Nephron (organoid): ENCODE results near the gene PDE4B.

Experiments
- H3K27ac Mint-ChIP-seq, 3 experiments: 2 replicates each; pipeline ENCODE4 v1.8.0; 2020; ENCODE audit warnings: mixed read lengths in 3 of 3, mild to moderate bottlenecking in 2 of 3, moderate library complexity in 1 of 3
- H3K27me3 Mint-ChIP-seq: 2 replicates; pipeline ENCODE4 v1.8.0; 2021; ENCODE audit warnings: low read depth, mild to moderate bottlenecking, moderate library complexity, mixed read lengths
- H3K36me3 Mint-ChIP-seq: 2 replicates; pipeline ENCODE4 v1.8.0; 2020; ENCODE audit warnings: low read depth, mixed read lengths
- H3K4me1 Mint-ChIP-seq: 2 replicates; pipeline ENCODE4 v1.8.0; 2020; ENCODE audit warnings: mixed read lengths
- H3K4me3 Mint-ChIP-seq, 3 experiments: 2 replicates each; pipeline ENCODE4 v1.8.0; 2020; ENCODE audit warnings: mild to moderate bottlenecking in 3 of 3, mixed read lengths in 3 of 3, moderate library complexity in 2 of 3
- H3K9me3 Mint-ChIP-seq: 2 replicates; pipeline ENCODE4 v1.8.0; 2020; ENCODE audit warnings: mixed read lengths
- TF ChIP-seq, protein P1 (sequence below), 3 experiments: fragments of 200-600 bp; sonication (generic); IDR thresholded peaks; one replicate each; pipeline ENCODE4 v1.5.0; 2021; ENCODE audit warnings: antibody characterized with exemption in 3 of 3; ENCODE audit not compliant: unreplicated experiment in 3 of 3

The PDE4B gene

DNA sequence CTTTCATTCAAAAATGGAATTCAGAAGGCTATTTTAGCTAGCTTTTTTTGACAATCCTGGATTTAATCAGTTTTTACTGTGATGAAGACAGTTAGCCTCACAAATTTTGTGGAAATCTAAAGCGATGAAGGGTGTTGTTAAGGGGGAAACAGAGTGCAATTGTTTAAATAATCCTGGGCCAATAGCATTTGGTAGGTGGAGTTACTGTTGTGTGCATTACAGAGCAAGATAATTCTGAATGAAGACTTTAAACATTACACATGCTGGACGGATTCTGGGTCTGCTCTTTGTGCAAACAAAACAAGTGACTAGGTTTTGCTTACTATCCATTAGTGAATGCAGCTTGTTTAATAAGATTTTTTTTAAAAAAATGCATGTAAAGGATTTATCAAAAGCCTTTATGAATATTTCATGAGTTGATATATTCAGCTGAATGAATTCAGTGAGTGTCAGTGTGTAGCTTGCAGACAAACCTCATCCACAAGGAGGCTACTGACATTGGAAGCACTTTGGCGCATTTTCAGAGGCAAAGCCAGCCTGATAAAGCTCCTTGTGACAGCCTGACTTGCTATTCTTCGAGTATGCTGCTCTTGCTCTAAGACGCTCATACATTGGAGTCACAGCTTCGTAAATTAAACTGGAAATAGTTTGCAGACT is 199.6 kb downstream of the PDE4B start:
- H3K9me3 Mint-ChIP-seq, result no peaks in the 10 kb centered on the region
- H3K4me1 Mint-ChIP-seq, result peaks cover 5% of the 10 kb centered on the region
- TF ChIP-seq, protein P1, sequence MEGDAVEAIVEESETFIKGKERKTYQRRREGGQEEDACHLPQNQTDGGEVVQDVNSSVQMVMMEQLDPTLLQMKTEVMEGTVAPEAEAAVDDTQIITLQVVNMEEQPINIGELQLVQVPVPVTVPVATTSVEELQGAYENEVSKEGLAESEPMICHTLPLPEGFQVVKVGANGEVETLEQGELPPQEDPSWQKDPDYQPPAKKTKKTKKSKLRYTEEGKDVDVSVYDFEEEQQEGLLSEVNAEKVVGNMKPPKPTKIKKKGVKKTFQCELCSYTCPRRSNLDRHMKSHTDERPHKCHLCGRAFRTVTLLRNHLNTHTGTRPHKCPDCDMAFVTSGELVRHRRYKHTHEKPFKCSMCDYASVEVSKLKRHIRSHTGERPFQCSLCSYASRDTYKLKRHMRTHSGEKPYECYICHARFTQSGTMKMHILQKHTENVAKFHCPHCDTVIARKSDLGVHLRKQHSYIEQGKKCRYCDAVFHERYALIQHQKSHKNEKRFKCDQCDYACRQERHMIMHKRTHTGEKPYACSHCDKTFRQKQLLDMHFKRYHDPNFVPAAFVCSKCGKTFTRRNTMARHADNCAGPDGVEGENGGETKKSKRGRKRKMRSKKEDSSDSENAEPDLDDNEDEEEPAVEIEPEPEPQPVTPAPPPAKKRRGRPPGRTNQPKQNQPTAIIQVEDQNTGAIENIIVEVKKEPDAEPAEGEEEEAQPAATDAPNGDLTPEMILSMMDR (IDR thresholded peaks at IDR 0.05; ENCODE audit: unreplicated experiment in 3 of 3), result no peak

DNA sequence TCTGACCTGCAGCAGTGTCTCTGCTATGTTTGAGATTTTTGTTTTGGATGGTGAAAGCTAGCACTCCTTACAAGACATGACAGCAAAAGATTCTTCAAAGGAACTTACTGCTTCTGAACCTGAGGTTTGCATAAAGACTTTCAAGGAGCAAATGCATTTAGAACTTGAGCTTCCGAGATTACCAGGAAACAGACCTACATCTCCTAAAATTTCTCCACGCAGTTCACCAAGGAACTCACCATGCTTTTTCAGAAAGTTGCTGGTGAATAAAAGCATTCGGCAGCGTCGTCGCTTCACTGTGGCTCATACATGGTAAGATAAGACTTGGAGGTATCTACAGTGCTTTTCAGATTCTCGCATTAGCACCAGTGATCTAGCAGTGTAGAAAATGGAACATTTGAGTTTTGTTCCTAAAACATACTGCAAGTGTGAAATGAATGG is 200.2 kb downstream of the PDE4B start:
- no peaks in the 10 kb centered on the region for H3K9me3 Mint-ChIP-seq
- no peaks in the 10 kb centered on the region for H3K36me3 Mint-ChIP-seq
- TF ChIP-seq, protein P1 (IDR thresholded peaks at IDR 0.05; ENCODE audit: unreplicated experiment in 3 of 3), result no peak
- peaks cover 5% of the 10 kb centered on the region for H3K4me1 Mint-ChIP-seq
- no peak overlapping the region for H3K27ac Mint-ChIP-seq
- H3K4me3 Mint-ChIP-seq, result peak overlapping the region; percentile 27 to 63 (median 43)
- no peaks in the 10 kb centered on the region for H3K27me3 Mint-ChIP-seq

More for the DNA sequence above, 199.6 kb downstream of the PDE4B start:
- Mint-ChIP-seq H3K27ac (peak overlapping the region in 1 of 3 experiments; percentile 4), H3K27me3 (no peaks in the 10 kb centered on the region), H3K36me3 (no peaks in the 10 kb centered on the region), H3K4me3 (peak overlapping the region; percentile 27 to 63 (median 43))

- Mint-ChIP-seq H3K4me1 (peaks cover 5% of the 10 kb centered on the region), H3K27ac (no peak overlapping the region), H3K27me3 (no peaks in the 10 kb centered on the region), H3K9me3 (no peaks in the 10 kb centered on the region), H3K36me3 (no peaks in the 10 kb centered on the region), H3K4me3 (peak overlapping the region in 2 of 3 experiments; percentile 24 to 59)
- TF ChIP-seq, protein P1 (IDR thresholded peaks at IDR 0.05; ENCODE audit: unreplicated experiment in 3 of 3), result no peak
Measured at GRCh38 chr1:65994223-65994622, 201.5 kb downstream of the PDE4B start.

- Mint-ChIP-seq H3K27ac (no peak overlapping the region), H3K4me1 (peaks cover 5% of the 10 kb centered on the region), H3K9me3 (no peaks in the 10 kb centered on the region), H3K4me3 (peak overlapping the region in 2 of 3 experiments; percentile 14 to 22), H3K27me3 (no peaks in the 10 kb centered on the region), H3K36me3 (no peaks in the 10 kb centered on the region)
- TF ChIP-seq, protein P1 (IDR thresholded peaks at IDR 0.05; ENCODE audit: unreplicated experiment in 3 of 3), result no peak
Measured at GRCh38 chr1:65995336-65995735, 202.6 kb downstream of the PDE4B start.

DNA sequence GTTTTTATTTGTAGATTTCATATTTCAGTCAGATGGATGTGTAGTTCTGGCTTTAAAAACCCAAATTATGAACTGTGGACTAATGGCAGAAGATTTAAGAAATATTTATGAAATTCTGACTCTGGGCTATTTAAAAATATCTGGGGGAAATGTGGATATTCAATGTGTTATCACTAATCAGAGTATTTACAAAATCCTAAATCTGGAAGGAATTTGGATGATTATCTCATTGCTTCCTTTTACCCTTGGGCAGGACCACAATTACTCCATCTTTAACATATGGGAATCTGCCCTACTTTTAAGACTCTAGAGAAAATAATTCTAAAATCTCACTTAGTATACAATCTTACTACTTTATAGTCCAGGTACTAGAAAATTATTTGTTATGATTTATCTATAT is 203.2 kb downstream of the PDE4B start:
- Mint-ChIP-seq H3K4me1 (peaks cover 5% of the 10 kb centered on the region), H3K4me3 (no peak overlapping the region), H3K27me3 (no peaks in the 10 kb centered on the region), H3K27ac (no peak overlapping the region), H3K36me3 (no peaks in the 10 kb centered on the region), H3K9me3 (no peaks in the 10 kb centered on the region)
- TF ChIP-seq, protein P1 (IDR thresholded peaks at IDR 0.05; ENCODE audit: unreplicated experiment in 3 of 3), result no peak

- Mint-ChIP-seq H3K27ac (no peak overlapping the region), H3K4me1 (no peaks in the 10 kb centered on the region), H3K36me3 (no peaks in the 10 kb centered on the region), H3K9me3 (no peaks in the 10 kb centered on the region), H3K4me3 (no peak overlapping the region), H3K27me3 (no peaks in the 10 kb centered on the region)
- TF ChIP-seq, protein P1 (IDR thresholded peaks at IDR 0.05; ENCODE audit: unreplicated experiment in 3 of 3), result no peak
Measured at GRCh38 chr1:65997693-65998092, 205.0 kb downstream of the PDE4B start.
